ENCODE data around the gene CBFA2T3.

GRCh38 chr16:89014403-89015230 is 37.6 kb upstream of the CBFA2T3 start:
- TF ChIP-seq CTCF (IDR thresholded peaks at IDR 0.05) (no peak), EP300 (IDR thresholded peaks at IDR 0.05) (no peak)

Measured in tibial nerve (tissue), 4 donors.